Heart left ventricle (tissue), 13 donors: ENCODE measurements around the gene ARSI.

Source experiments
- CTCF ChIP-seq, 12 donors: fragments of 200-600 bp; sonication (generic) in 4 of 12; IDR thresholded peaks; one replicate each; pipeline versions ENCODE4 v1.5.0 to v1.8.0; 2018 to 2022; ENCODE audit warnings: antibody characterized with exemption in 12 of 12, mild to moderate bottlenecking in 5 of 12
- POLR2A ChIP-seq, 2 donors: fragments of 450-650 bp; IDR thresholded peaks; one replicate each; pipeline ENCODE4 v1.6.1; 2017; ENCODE audit warnings: antibody characterized with exemption in 2 of 2, mild to moderate bottlenecking in 2 of 2, moderate library complexity in 2 of 2
- donor health status: ischemic (EF 13 %, LVEDD 7.1; RV severe dilation, severe dysfunction).
- donor health status: DM: no; HTN: yes; CAD: no.
- donor health status: DM: no; HTN: no; CAD: no.
- donor health status: ischemic (EF 25% LVEDD 6.9; RV normal size, moderate dysfunction).
- donor health status: ischemic (EF 25% LVEDD 5.7; RV mildly dilated, moderate dysfunction).
- donor health status: ischemic (EF 35%, LVEDD 5.7; RV mildly dilated, moderate dysfunction).
- donor health status: nonischemic (EF 11% LVEDD 7.7; RV severe dilation, severe dysfunction).
- donor health status: DM: yes; HTN: yes; CAD: no.
- donor health status: PGD.
- donor health status: ischemic (EF 29% LVEDD 5.4; RV normal size, mild dysfunction).
- donor health status: nonischemic (EF 23%, LVEDD 6.1; RV moderate dilation, normal function).

- no peak for TF ChIP-seq POLR2A (IDR thresholded peaks at IDR 0.05)
- TF ChIP-seq CTCF (IDR thresholded peaks at IDR 0.05), result no peak
These were observed 50.2 kb downstream of the ARSI start for GRCh38 chr5:150252489-150252888.
